Thyroid gland (tissue), 4 donors: ENCODE results near the gene ADAM30. TPM values are rescaled to one million over a fixed set of nuclear protein-coding genes. Genes with fewer than 3 reads are reported as not detected.

ENCODE experiments used
- DNase-seq, 2 donors: peaks; one replicate each; pipeline ENCODE4 v3.0.0-alpha.2; 2019
- H3K27ac ChIP-seq, 3 donors: fragments of 200-600 bp; sonication (generic); 1 replicate in 2 of 3; 2 replicates in 1 of 3; pipeline ENCODE4 v1.5.1; 2016 to 2019; ENCODE audit warnings: mild to moderate bottlenecking in 1 of 3, moderate library complexity in 1 of 3
- H3K27me3 ChIP-seq: fragments of 200-600 bp; sonication (generic); one replicate; pipeline ENCODE4 v1.5.1; 2019
- H3K36me3 ChIP-seq, 2 donors: fragments of 200-600 bp; sonication (generic); one replicate each; pipeline ENCODE4 v1.5.1; 2016 to 2019
- H3K4me1 ChIP-seq, 2 donors: fragments of 200-600 bp; sonication (generic); one replicate each; pipeline ENCODE4 v1.5.1; 2017 to 2019
- H3K4me3 ChIP-seq, 3 donors: fragments of 200-600 bp; sonication (generic); replicated peaks in 1 of 3; 1 replicate in 2 of 3; 2 replicates in 1 of 3; pipeline ENCODE4 v1.5.1; 2016; ENCODE audit warnings: mild to moderate bottlenecking in 1 of 3
- H3K9me3 ChIP-seq: fragments of 200-600 bp; sonication (generic); one replicate; pipeline ENCODE4 v1.5.1; 2017
- CTCF ChIP-seq, 6 experiments: fragments of 200-600 bp in 3 of 6; fragments of 450-650 bp in 3 of 6; sonication (generic) in 3 of 6; IDR thresholded peaks; one replicate each; pipeline ENCODE4 v1.5.1; 2016 to 2019; ENCODE audit warnings: antibody characterized with exemption in 6 of 6, mild to moderate bottlenecking in 2 of 6, inconsistent platforms in 1 of 6, moderate library complexity in 1 of 6
- POLR2A ChIP-seq, 2 donors: fragments of 450-650 bp; IDR thresholded peaks; one replicate each; pipeline ENCODE4 v1.6.1; 2017; ENCODE audit warnings: antibody characterized with exemption in 2 of 2, mild to moderate bottlenecking in 2 of 2, moderate library complexity in 1 of 2
- WGBS, 2 donors: methylation state at CpG; one replicate each; pipeline ENCODE4 v1.1.5; 2017; 5-methylcytosine and 5-hydroxymethylcytosine counted together
- intact Hi-C: fragments of 100-400 bp; cut with DNase I; formaldehyde crosslinking; loops from one replicate; pipeline ENCODE4 v1.15.1; 2023
- total RNA-seq, 4 donors: library from RNA; depleted of rRNA; stranded (reverse); fragments of >200 nt; gene quantifications; one replicate each; pipeline ENCODE4 v1.2.3, GENCODE V29; 2016

ADAM30 gene
- total RNA-seq, 4 donors from 2014 or later, result 0.13 TPM; not detected in 3

GRCh38 chr1:119910618-119911017 lies 14.3 kb upstream of the ADAM30 start:
- intact Hi-C loops, result no loop called here
- DNase-seq, result no peak

GRCh38 chr1:119909890-119910596 lies 13.7 kb upstream of the ADAM30 start:
- no peaks in the 10 kb centered on the region for H3K4me1 ChIP-seq
- peaks cover 3% of the 10 kb centered on the region for H3K9me3 ChIP-seq
- peaks cover 2 to 8% of the 10 kb centered on the region in 2 donors for H3K36me3 ChIP-seq
- intact Hi-C loops, result no loop called here
- no peak overlapping the region for H3K27ac ChIP-seq
- DNase-seq, result no peak
- WGBS, 2 donors, result 66 to 85% methylated on average over 6 to 9 of the region's 9 CpGs
- no peak overlapping the region for H3K4me3 ChIP-seq
- H3K27me3 ChIP-seq, result no peaks in the 10 kb centered on the region
- no peak for TF ChIP-seq CTCF (IDR thresholded peaks at IDR 0.05)
- no peak for TF ChIP-seq POLR2A (IDR thresholded peaks at IDR 0.05)

More at GRCh38 chr1:119910618-119911017, 14.3 kb upstream of the ADAM30 start:
- Histone ChIP-seq H3K4me1 (no peaks in the 10 kb centered on the region), H3K27me3 (no peaks in the 10 kb centered on the region), H3K4me3 (no peak overlapping the region), H3K9me3 (no peaks in the 10 kb centered on the region), H3K36me3 (peaks cover 8 to 14% of the 10 kb centered on the region in 2 donors), H3K27ac (no peak overlapping the region)
- WGBS, 2 donors, result 86 to 87% methylated on average over 3 to 4 of the region's 4 CpGs
- no peak for TF ChIP-seq POLR2A (IDR thresholded peaks at IDR 0.05)

- 81 to 95% methylated on average over 3 of the region's 3 CpGs for WGBS, 2 donors
- intact Hi-C loops, result no loop called here
- H3K4me3 ChIP-seq, result no peak overlapping the region
- no peak overlapping the region for H3K27ac ChIP-seq
- no peak for DNase-seq
- H3K27me3 ChIP-seq, result no peaks in the 10 kb centered on the region
- H3K4me1 ChIP-seq, result no peaks in the 10 kb centered on the region
- TF ChIP-seq POLR2A (IDR thresholded peaks at IDR 0.05), result no peak
- no peak for TF ChIP-seq CTCF (IDR thresholded peaks at IDR 0.05)
- no peaks in the 10 kb centered on the region for H3K36me3 ChIP-seq
- H3K9me3 ChIP-seq, result peaks cover 4% of the 10 kb centered on the region
Observed at GRCh38 chr1:119908661-119909060, 12.3 kb upstream of the ADAM30 start.

- Histone ChIP-seq H3K36me3 (no peaks in the 10 kb centered on the region), H3K27ac (no peak overlapping the region), H3K9me3 (peaks cover 4% of the 10 kb centered on the region), H3K4me1 (no peaks in the 10 kb centered on the region), H3K27me3 (no peaks in the 10 kb centered on the region), H3K4me3 (no peak overlapping the region)
- TF ChIP-seq POLR2A (IDR thresholded peaks at IDR 0.05), result no peak
- TF ChIP-seq CTCF (IDR thresholded peaks at IDR 0.05), result no peak
- whole genome bisulfite sequencing, 2 donors, result 93 to 97% methylated on average over 4 of the region's 4 CpGs
- DNase-seq, result no peak
- intact Hi-C loops, result no loop called here
Observed at GRCh38 chr1:119906927-119907652, 10.8 kb upstream of the ADAM30 start.

- Histone ChIP-seq H3K27me3 (no peaks in the 10 kb centered on the region), H3K27ac (no peak overlapping the region), H3K9me3 (peaks cover 4% of the 10 kb centered on the region), H3K36me3 (no peaks in the 10 kb centered on the region), H3K4me3 (no peak overlapping the region), H3K4me1 (no peaks in the 10 kb centered on the region)
- intact Hi-C loops, result no loop called here
- no peak for TF ChIP-seq POLR2A (IDR thresholded peaks at IDR 0.05)
- no peak for TF ChIP-seq CTCF (IDR thresholded peaks at IDR 0.05)
- no peak for DNase-seq
Observed at GRCh38 chr1:119903443-119903835, 7.1 kb upstream of the ADAM30 start.
